Measurements from ENCODE around the gene ALS2CL. TPM values are rescaled to one million over a fixed set of nuclear protein-coding genes. Genes with fewer than 3 reads are reported as not detected.

Gene ALS2CL
- total RNA-seq, 1 experiment from 2014 or later, result 0.24 TPM

DNA sequence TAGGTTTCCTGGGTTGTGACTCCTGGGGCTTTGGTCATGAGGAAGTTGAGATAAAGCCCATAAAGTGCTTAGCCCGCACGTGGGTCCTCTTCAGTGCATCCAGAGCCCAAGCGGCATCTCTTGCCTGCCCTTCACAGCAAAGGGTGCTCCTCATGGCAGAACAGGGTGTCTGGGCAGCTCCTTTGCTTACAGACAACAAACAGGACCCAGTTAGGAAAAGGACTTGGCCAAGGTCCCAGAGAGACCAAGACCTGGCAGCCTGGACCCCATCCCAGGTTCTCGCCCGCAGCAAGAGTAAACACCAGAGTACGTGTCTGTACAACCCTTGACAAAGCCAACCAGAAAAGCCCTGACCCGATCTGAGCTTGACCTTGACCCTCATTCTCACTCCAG lies 27.0 kb downstream of the ALS2CL start:
- no peak for TF ChIP-seq EZH2 (IDR thresholded peaks at IDR 0.05; ENCODE audit: borderline replicate concordance, low read depth, low read length, poor library complexity, severe bottlenecking)
- TF ChIP-seq, protein P1, sequence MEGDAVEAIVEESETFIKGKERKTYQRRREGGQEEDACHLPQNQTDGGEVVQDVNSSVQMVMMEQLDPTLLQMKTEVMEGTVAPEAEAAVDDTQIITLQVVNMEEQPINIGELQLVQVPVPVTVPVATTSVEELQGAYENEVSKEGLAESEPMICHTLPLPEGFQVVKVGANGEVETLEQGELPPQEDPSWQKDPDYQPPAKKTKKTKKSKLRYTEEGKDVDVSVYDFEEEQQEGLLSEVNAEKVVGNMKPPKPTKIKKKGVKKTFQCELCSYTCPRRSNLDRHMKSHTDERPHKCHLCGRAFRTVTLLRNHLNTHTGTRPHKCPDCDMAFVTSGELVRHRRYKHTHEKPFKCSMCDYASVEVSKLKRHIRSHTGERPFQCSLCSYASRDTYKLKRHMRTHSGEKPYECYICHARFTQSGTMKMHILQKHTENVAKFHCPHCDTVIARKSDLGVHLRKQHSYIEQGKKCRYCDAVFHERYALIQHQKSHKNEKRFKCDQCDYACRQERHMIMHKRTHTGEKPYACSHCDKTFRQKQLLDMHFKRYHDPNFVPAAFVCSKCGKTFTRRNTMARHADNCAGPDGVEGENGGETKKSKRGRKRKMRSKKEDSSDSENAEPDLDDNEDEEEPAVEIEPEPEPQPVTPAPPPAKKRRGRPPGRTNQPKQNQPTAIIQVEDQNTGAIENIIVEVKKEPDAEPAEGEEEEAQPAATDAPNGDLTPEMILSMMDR (conservative IDR thresholded peaks at IDR 0.05; ENCODE audit: low read depth, low read length), result no peak
- no peak for DNase-seq (ENCODE audit: low spot score)
- intact Hi-C loops (cut with micrococcal nuclease; ENCODE audit: unreplicated experiment), result no loop called here
- ChIA-PET POLR2A (ENCODE audit: low non-redundant PET) (no interaction called here), CTCF (no interaction called here)
- Histone ChIP-seq H3K4me1 (ENCODE audit: insufficient read depth, low read length, poor library complexity, severe bottlenecking) (no peaks in the 10 kb centered on the region), H3K36me3 (ENCODE audit: insufficient read depth, low read length, poor library complexity, severe bottlenecking) (no peaks in the 10 kb centered on the region), H3K4me3 (ENCODE audit: low read depth, low read length, poor library complexity, severe bottlenecking) (no peak overlapping the region), H3K27me3 (replicated peaks; ENCODE audit: insufficient read depth, low read depth, low read length, poor library complexity) (no peaks in the 10 kb centered on the region), H3K9me3 (ENCODE audit: low read depth, low read length, poor library complexity, severe bottlenecking) (no peaks in the 10 kb centered on the region), H3K27ac (ENCODE audit: low read depth, low read length, poor library complexity, severe bottlenecking) (no peak overlapping the region)
- BruUV-seq (replicated peaks), result no TSS peak

DNA sequence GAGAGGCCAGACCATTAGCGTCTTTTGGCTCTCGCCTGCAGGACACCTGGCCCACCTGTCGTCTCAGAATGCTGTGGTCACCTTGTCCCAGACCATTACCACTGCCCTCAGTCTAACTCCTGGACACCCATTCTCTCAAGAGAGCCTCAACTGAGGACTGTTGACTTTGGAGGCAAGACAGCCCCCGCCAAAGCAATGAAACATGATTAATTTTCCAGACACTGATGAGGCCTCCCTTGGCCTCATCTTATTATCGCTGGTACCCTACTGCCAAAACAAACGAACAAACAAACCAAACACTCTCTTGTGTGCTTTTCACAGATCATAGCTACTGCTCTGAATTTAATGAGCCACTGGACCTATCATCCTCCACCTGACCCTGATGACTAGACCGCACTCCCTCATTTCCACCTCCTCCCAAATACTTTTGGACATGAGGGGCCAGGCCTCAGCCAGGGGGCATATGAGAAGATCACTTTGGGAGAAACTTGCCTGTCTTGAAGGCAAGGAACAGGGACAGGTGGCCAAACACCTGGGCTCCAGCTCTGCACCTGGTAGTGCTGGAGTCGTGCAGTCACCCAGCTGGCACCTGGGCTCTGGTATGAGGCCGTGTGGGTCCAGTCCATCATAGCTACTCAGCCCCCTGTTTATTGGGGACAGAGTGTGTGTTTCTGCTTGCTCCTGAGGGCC lies 27.6 kb downstream of the ALS2CL start:
- ChIA-PET CTCF (no interaction called here), POLR2A (ENCODE audit: low non-redundant PET) (no interaction called here)
- DNase-seq (ENCODE audit: low spot score), result no peak
- no TSS peak for BruUV-seq (replicated peaks)
- no peaks in the 10 kb centered on the region for H3K9me3 ChIP-seq (ENCODE audit: low read depth, low read length, poor library complexity, severe bottlenecking)
- no peaks in the 10 kb centered on the region for H3K36me3 ChIP-seq (ENCODE audit: insufficient read depth, low read length, poor library complexity, severe bottlenecking)
- intact Hi-C loops (cut with micrococcal nuclease; ENCODE audit: unreplicated experiment), result no loop called here
- no peaks in the 10 kb centered on the region for H3K4me1 ChIP-seq (ENCODE audit: insufficient read depth, low read length, poor library complexity, severe bottlenecking)
- no peak overlapping the region for H3K27ac ChIP-seq (ENCODE audit: low read depth, low read length, poor library complexity, severe bottlenecking)
- no peak for TF ChIP-seq EZH2 (IDR thresholded peaks at IDR 0.05; ENCODE audit: borderline replicate concordance, low read depth, low read length, poor library complexity, severe bottlenecking)
- TF ChIP-seq, protein P1 (conservative IDR thresholded peaks at IDR 0.05; ENCODE audit: low read depth, low read length), result no peak
- H3K27me3 ChIP-seq (replicated peaks; ENCODE audit: insufficient read depth, low read depth, low read length, poor library complexity), result no peaks in the 10 kb centered on the region
- no peak overlapping the region for H3K4me3 ChIP-seq (ENCODE audit: low read depth, low read length, poor library complexity, severe bottlenecking)

DNA sequence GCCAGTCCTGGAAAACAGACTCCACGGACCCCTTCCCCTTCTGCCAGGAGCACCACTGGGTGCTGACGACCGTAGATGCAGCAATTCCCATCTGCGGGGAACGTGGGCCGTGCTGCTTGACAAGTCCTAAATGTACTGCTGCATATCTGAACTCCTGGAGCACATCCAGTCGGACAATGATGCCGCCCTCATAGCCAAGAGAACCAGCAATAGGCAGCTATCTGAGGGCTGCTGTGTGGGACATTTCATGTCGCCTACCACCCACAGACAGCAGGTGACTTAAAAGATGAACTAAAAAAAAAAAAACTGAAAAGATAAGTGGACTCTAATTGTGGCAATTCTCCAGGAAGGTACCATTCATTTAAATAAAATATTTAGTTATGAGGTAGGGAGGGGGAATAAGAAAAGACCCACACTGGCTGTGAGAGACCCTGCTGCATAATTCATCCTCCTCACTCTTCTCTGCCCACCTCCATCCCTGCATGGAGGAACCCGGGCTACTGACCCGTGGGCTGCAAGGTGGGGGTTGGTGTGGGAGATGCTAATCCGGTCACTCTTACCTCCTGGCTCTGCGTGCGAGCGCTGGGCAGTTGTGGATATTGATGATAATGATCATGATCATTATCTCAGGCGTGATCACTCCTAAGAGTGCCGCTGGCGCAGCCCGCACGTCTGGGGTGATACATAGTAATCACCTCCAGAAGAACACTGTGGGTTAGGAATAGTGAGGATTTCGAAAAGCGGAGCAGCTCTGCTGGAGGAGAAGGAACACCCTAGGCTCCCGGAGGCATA lies 28.3 kb downstream of the ALS2CL start:
- Histone ChIP-seq H3K36me3 (ENCODE audit: insufficient read depth, low read length, poor library complexity, severe bottlenecking) (no peaks in the 10 kb centered on the region), H3K27me3 (replicated peaks; ENCODE audit: insufficient read depth, low read depth, low read length, poor library complexity) (no peaks in the 10 kb centered on the region), H3K27ac (ENCODE audit: low read depth, low read length, poor library complexity, severe bottlenecking) (no peak overlapping the region), H3K4me1 (ENCODE audit: insufficient read depth, low read length, poor library complexity, severe bottlenecking) (no peaks in the 10 kb centered on the region), H3K9me3 (ENCODE audit: low read depth, low read length, poor library complexity, severe bottlenecking) (no peaks in the 10 kb centered on the region), H3K4me3 (ENCODE audit: low read depth, low read length, poor library complexity, severe bottlenecking) (no peak overlapping the region)
- BruUV-seq (replicated peaks), result no TSS peak
- no peak for DNase-seq (ENCODE audit: low spot score)
- POLR2A ChIA-PET (ENCODE audit: low non-redundant PET), result no interaction called here
- TF ChIP-seq, protein P1 (conservative IDR thresholded peaks at IDR 0.05; ENCODE audit: low read depth, low read length), result no peak
- TF ChIP-seq EZH2 (IDR thresholded peaks at IDR 0.05; ENCODE audit: borderline replicate concordance, low read depth, low read length, poor library complexity, severe bottlenecking), result no peak
- CTCF ChIA-PET, result no interaction called here
- intact Hi-C loops (cut with micrococcal nuclease; ENCODE audit: unreplicated experiment), result no loop called here

Measured in A673 (cell line).